Naive B cell (primary cell): ENCODE measurements around the gene SH3PXD2A. TPM values are rescaled to one million over a fixed set of nuclear protein-coding genes. Genes with fewer than 3 reads are reported as not detected.

ENCODE experiments used
- ATAC-seq, 2 donors: fragments of 150-1000 bp; cut with Tn5 transposase; 2 replicates each; pipeline ENCODE4 v1.10.0; 2021; ENCODE audit warnings: low read depth in 2 of 2, mild to moderate bottlenecking in 2 of 2, moderate library complexity in 2 of 2
- DNase-seq: peaks from one replicate; pipeline ENCODE4 v3.0.0; 2022
- H3K27ac Mint-ChIP-seq, 6 donors: one replicate each; pipeline ENCODE4 v1.8.0; 2020 to 2022; ENCODE audit warnings: mild to moderate bottlenecking in 6 of 6, mixed read lengths in 6 of 6, moderate library complexity in 5 of 6, inconsistent platforms in 2 of 6
- H3K27me3 Mint-ChIP-seq, 3 donors: one replicate each; pipeline ENCODE4 v1.8.0; 2021 to 2022; ENCODE audit warnings: mixed read lengths in 3 of 3, mild to moderate bottlenecking in 1 of 3
- H3K36me3 Mint-ChIP-seq, 2 donors: one replicate each; pipeline ENCODE4 v1.8.0; 2020 to 2022; ENCODE audit warnings: mixed read lengths in 2 of 2, inconsistent platforms in 1 of 2, mild to moderate bottlenecking in 1 of 2
- H3K4me1 Mint-ChIP-seq, 3 donors: one replicate each; pipeline ENCODE4 v1.8.0; 2020 to 2022; ENCODE audit warnings: mixed read lengths in 3 of 3, inconsistent platforms in 1 of 3, mild to moderate bottlenecking in 1 of 3, moderate library complexity in 1 of 3
- H3K4me3 Mint-ChIP-seq, 8 donors: one replicate each; pipeline ENCODE4 v1.8.0; 2020 to 2022; ENCODE audit warnings: mild to moderate bottlenecking in 8 of 8, mixed read lengths in 8 of 8, moderate library complexity in 8 of 8, inconsistent platforms in 2 of 8
- H3K9me3 Mint-ChIP-seq, 7 donors: one replicate each; pipeline ENCODE4 v1.8.0; 2020 to 2022; ENCODE audit warnings: mixed read lengths in 7 of 7, mild to moderate bottlenecking in 5 of 7, inconsistent platforms in 2 of 7, moderate library complexity in 1 of 7
- polyA plus RNA-seq, 6 donors: library from polyadenylated mRNA; unstranded; fragments of 300-500 nt; fragmentation: Illumina TruSeq; gene quantifications; one replicate each; pipeline ENCODE4 v1.2.3, GENCODE V29; 2021; ENCODE audit warnings: low read depth in 6 of 6

SH3PXD2A gene
- polyA plus RNA-seq, 6 donors from 2014 or later, result 0.47 to 1.4 (median 0.72) TPM; not detected in 1

GRCh38 chr10:103888113-103888841 lies 32.9 kb upstream of the SH3PXD2A start:
- H3K4me1 Mint-ChIP-seq, result peaks cover 0 to 4% (median 0%) of the 10 kb centered on the region in 3 donors
- ATAC-seq (peak; percentile 49 to 67), DNase-seq (peak; percentile 34)
- H3K27ac Mint-ChIP-seq, result peak overlapping the region in 1 of 6 donors; percentile 7
- peaks cover 3 to 4% of the 10 kb centered on the region in 2 donors for H3K36me3 Mint-ChIP-seq
- H3K9me3 Mint-ChIP-seq, result no peaks in the 10 kb centered on the region
- no peak overlapping the region for H3K4me3 Mint-ChIP-seq
- no peaks in the 10 kb centered on the region for H3K27me3 Mint-ChIP-seq

GRCh38 chr10:103885617-103886016 lies 30.2 kb upstream of the SH3PXD2A start:
- ATAC-seq (no peak), DNase-seq (no peak)
- peaks cover 0 to 4% (median 0%) of the 10 kb centered on the region in 3 donors for H3K4me1 Mint-ChIP-seq
- no peak overlapping the region for H3K27ac Mint-ChIP-seq
- peaks cover 22 to 25% of the 10 kb centered on the region in 2 donors for H3K36me3 Mint-ChIP-seq
- no peaks in the 10 kb centered on the region for H3K9me3 Mint-ChIP-seq
- H3K27me3 Mint-ChIP-seq, result no peaks in the 10 kb centered on the region
- H3K4me3 Mint-ChIP-seq, result no peak overlapping the region

GRCh38 chr10:103884681-103885139 lies 29.3 kb upstream of the SH3PXD2A start:
- H3K27me3 Mint-ChIP-seq, result no peaks in the 10 kb centered on the region
- H3K4me3 Mint-ChIP-seq, result no peak overlapping the region
- DNase-seq, result no peak
- no peak for ATAC-seq
- H3K27ac Mint-ChIP-seq, result no peak overlapping the region
- no peaks in the 10 kb centered on the region for H3K9me3 Mint-ChIP-seq
- H3K36me3 Mint-ChIP-seq, result peaks cover 26 to 33% of the 10 kb centered on the region in 2 donors
- peaks cover 0 to 4% (median 0%) of the 10 kb centered on the region in 3 donors for H3K4me1 Mint-ChIP-seq

- Mint-ChIP-seq H3K4me1 (peaks cover 0 to 5% (median 0%) of the 10 kb centered on the region in 3 donors), H3K27me3 (no peaks in the 10 kb centered on the region), H3K27ac (no peak overlapping the region), H3K9me3 (no peaks in the 10 kb centered on the region), H3K36me3 (peaks cover 45 to 51% of the 10 kb centered on the region in 2 donors), H3K4me3 (no peak overlapping the region)
- no peak for ATAC-seq
- DNase-seq, result no peak
Observed at GRCh38 chr10:103882285-103883007, 27.1 kb upstream of the SH3PXD2A start.

DNA sequence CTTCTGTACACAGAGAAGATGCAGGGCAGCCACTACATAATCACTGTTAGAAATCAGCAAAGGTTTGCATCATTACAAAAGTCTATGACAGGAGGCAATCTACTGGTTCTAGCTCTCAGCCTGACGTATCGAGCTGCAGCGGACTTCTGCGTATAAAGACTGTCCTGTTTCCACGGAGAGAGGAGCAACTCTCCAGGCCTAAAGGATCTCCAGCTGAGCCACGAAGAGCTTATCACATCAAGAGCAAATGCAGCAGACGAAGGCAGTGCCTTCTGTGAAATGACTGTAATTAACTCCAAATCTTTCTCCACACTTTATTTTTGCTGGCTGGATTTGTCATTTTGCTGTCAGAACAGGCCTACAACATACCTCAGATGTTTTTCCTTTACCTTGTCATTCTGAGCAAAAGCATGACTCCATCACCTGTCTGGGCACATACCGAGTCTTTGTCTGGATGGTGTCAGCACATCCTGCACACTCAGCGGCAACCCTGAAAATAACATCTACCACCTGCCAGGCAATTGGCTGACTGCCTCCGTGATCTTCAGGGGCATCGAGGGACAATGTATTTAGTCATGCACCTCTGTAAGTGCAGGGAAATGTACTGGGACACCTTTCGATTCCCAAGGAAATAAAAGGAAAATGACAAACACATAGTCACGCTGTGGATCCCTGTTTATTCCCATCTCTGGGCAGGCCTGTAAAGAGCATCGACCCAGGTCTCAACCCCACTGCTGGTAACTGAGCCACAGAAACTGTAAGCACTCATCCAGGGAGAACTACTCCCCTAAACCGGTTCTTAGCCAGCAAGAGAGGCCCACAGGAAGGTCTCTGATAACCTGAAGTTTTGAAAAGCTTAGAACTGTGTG lies 26.3 kb upstream of the SH3PXD2A start:
- no peak for DNase-seq
- H3K36me3 Mint-ChIP-seq, result peaks cover 41 to 51% of the 10 kb centered on the region in 2 donors

DNA sequence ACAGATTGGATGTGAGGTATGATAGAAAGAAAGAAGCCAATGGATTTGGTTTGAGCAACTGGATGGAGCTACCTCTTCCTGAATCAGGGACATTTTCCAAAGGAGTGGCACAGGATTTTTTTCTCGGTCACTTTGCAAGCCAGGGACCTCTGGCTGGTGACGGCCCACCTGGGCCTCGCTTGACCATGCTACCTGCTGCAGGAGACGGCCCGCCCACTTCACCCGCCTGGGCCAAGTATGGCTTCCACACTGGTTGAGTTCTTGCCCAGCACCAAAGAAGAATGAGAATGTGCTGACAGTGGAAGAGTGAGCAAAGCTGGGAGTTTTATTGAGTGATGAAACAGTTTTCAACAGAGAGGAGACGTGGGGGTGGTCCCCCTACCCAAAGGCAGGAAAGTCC lies 24.5 kb upstream of the SH3PXD2A start:
- H3K9me3 Mint-ChIP-seq, result no peaks in the 10 kb centered on the region
- H3K27ac Mint-ChIP-seq, result no peak overlapping the region
- no peaks in the 10 kb centered on the region for H3K27me3 Mint-ChIP-seq
- DNase-seq (no peak), ATAC-seq (no peak)
- H3K4me1 Mint-ChIP-seq, result peaks cover 0 to 5% (median 0%) of the 10 kb centered on the region in 3 donors
- H3K4me3 Mint-ChIP-seq, result no peak overlapping the region
- H3K36me3 Mint-ChIP-seq, result peaks cover 41 to 51% of the 10 kb centered on the region in 2 donors

More for the DNA sequence above, 26.3 kb upstream of the SH3PXD2A start:
- Mint-ChIP-seq H3K9me3 (no peaks in the 10 kb centered on the region), H3K4me3 (no peak overlapping the region), H3K4me1 (peaks cover 0 to 5% (median 0%) of the 10 kb centered on the region in 3 donors), H3K27me3 (no peaks in the 10 kb centered on the region), H3K27ac (no peak overlapping the region)
- no peak for ATAC-seq

- H3K4me1 Mint-ChIP-seq, result peaks cover 0 to 5% (median 0%) of the 10 kb centered on the region in 3 donors
- no peak overlapping the region for H3K4me3 Mint-ChIP-seq
- no peaks in the 10 kb centered on the region for H3K9me3 Mint-ChIP-seq
- H3K36me3 Mint-ChIP-seq, result peaks cover 41 to 51% of the 10 kb centered on the region in 2 donors
- no peaks in the 10 kb centered on the region for H3K27me3 Mint-ChIP-seq
- DNase-seq (no peak), ATAC-seq (no peak)
- H3K27ac Mint-ChIP-seq, result no peak overlapping the region
Observed at GRCh38 chr10:103879409-103879808, 24.0 kb upstream of the SH3PXD2A start.

- Mint-ChIP-seq H3K9me3 (no peaks in the 10 kb centered on the region), H3K4me1 (peaks cover 0 to 5% (median 0%) of the 10 kb centered on the region in 3 donors), H3K4me3 (no peak overlapping the region), H3K27me3 (no peaks in the 10 kb centered on the region), H3K36me3 (peaks cover 37 to 43% of the 10 kb centered on the region in 2 donors), H3K27ac (no peak overlapping the region)
- ATAC-seq, result no peak
- DNase-seq, result no peak
Observed at GRCh38 chr10:103877861-103878260, 22.5 kb upstream of the SH3PXD2A start.

GRCh38 chr10:103876155-103876554 lies 20.8 kb upstream of the SH3PXD2A start:
- Mint-ChIP-seq H3K36me3 (peaks cover 29 to 31% of the 10 kb centered on the region in 2 donors), H3K9me3 (no peaks in the 10 kb centered on the region), H3K4me3 (no peak overlapping the region), H3K27me3 (no peaks in the 10 kb centered on the region), H3K4me1 (peaks cover 0 to 5% (median 0%) of the 10 kb centered on the region in 3 donors), H3K27ac (peak overlapping the region in 1 of 6 donors; percentile 44)
- ATAC-seq (no peak), DNase-seq (no peak)

- DNase-seq (no peak), ATAC-seq (no peak)
- Mint-ChIP-seq H3K4me1 (peaks cover 0 to 5% (median 0%) of the 10 kb centered on the region in 3 donors), H3K4me3 (no peak overlapping the region), H3K36me3 (peaks cover 18 to 20% of the 10 kb centered on the region in 2 donors), H3K27ac (no peak overlapping the region), H3K9me3 (no peaks in the 10 kb centered on the region), H3K27me3 (no peaks in the 10 kb centered on the region)
Observed at GRCh38 chr10:103874730-103875129, 19.4 kb upstream of the SH3PXD2A start.

GRCh38 chr10:103872137-103872931 lies 17.0 kb upstream of the SH3PXD2A start:
- Mint-ChIP-seq H3K27me3 (no peaks in the 10 kb centered on the region), H3K4me1 (peaks cover 0 to 8% (median 0%) of the 10 kb centered on the region in 3 donors), H3K9me3 (no peaks in the 10 kb centered on the region), H3K27ac (no peak overlapping the region), H3K4me3 (peak overlapping the region in 1 of 8 donors; percentile 16), H3K36me3 (no peaks in the 10 kb centered on the region)
- ATAC-seq, result no peak
- DNase-seq, result no peak

GRCh38 chr10:103871006-103871405 lies 15.6 kb upstream of the SH3PXD2A start:
- no peaks in the 10 kb centered on the region for H3K36me3 Mint-ChIP-seq
- H3K4me1 Mint-ChIP-seq, result peaks cover 0 to 8% (median 0%) of the 10 kb centered on the region in 3 donors
- H3K27ac Mint-ChIP-seq, result no peak overlapping the region
- no peak overlapping the region for H3K4me3 Mint-ChIP-seq
- peaks cover 0 to 4% (median 0%) of the 10 kb centered on the region in 7 donors for H3K9me3 Mint-ChIP-seq
- DNase-seq (no peak), ATAC-seq (no peak)
- no peaks in the 10 kb centered on the region for H3K27me3 Mint-ChIP-seq
